ENCODE results near the gene CCR7. TPM values are rescaled to one million over a fixed set of nuclear protein-coding genes. Genes with fewer than 3 reads are reported as not detected.

CCR7 gene
- total and polyA plus RNA-seq, 2 of the 13 experiments (the other 11 are each of a cell fraction or from before 2014, with no cell fraction given) = 0.04 to 0.53 TPM

GRCh38 chr17:40548982-40549685, 16.1 kb downstream of the CCR7 start (continued):
- peak; percentile 82 for TF ChIP-seq DRAP1 (CRISPR knock-in tag; IDR thresholded peaks at IDR 0.05)
- TF ChIP-seq ZSCAN21 (CRISPR knock-in tag; IDR thresholded peaks at IDR 0.05; ENCODE audit: borderline replicate concordance) = peak; percentile 90
- TF ChIP-seq ZNF460 (CRISPR knock-in tag; IDR thresholded peaks at IDR 0.05; ENCODE audit: borderline replicate concordance) = no peak; the same call in 1 of the 2 replicates
- TF ChIP-seq MAZ (IDR thresholded peaks at IDR 0.05; ENCODE audit: borderline replicate concordance, low read depth, low read length) = no peak
- peak; percentile 45; the same call in 1 of the 2 replicates for TF ChIP-seq MAZ (CRISPR knock-in tag; IDR thresholded peaks at IDR 0.05; ENCODE audit: low read depth)
- no peak for TF ChIP-seq ZNF256 (CRISPR knock-in tag; conservative IDR thresholded peaks at IDR 0.05)
- TF ChIP-seq HNRNPLL (IDR thresholded peaks at IDR 0.05; ENCODE audit: low read depth, low read length, poor library complexity, severe bottlenecking) = no peak
- TF ChIP-seq ZXDC (CRISPR knock-in tag; IDR thresholded peaks at IDR 0.05) = 0 out of 2 replicates have a peak, but pooled peaks have one; percentile 37
- TF ChIP-seq RELA (CRISPR knock-in tag; IDR thresholded peaks at IDR 0.05) = no peak
- TF ChIP-seq HES4 (CRISPR knock-in tag; IDR thresholded peaks at IDR 0.05; ENCODE audit: borderline replicate concordance) = no peak; the same call in 1 of the 2 replicates
- TF ChIP-seq NCOA2 (CRISPR knock-in tag; IDR thresholded peaks at IDR 0.05) = peak; percentile 95
- TF ChIP-seq FOXA3 (CRISPR knock-in tag; IDR thresholded peaks at IDR 0.05) = peak; percentile 98
- no peak for TF ChIP-seq GLMP (CRISPR knock-in tag; IDR thresholded peaks at IDR 0.05; ENCODE audit: borderline replicate concordance)
- peak; percentile 94 for TF ChIP-seq ZNF792 (CRISPR knock-in tag; IDR thresholded peaks at IDR 0.05)
- TF ChIP-seq EEA1 (CRISPR knock-in tag; IDR thresholded peaks at IDR 0.05; ENCODE audit: borderline replicate concordance) = no peak
- TF ChIP-seq ZNF768 (CRISPR knock-in tag; IDR thresholded peaks at IDR 0.05) = no peak; the same call in 1 of the 2 replicates
- TF ChIP-seq LRRFIP1 (CRISPR knock-in tag; conservative IDR thresholded peaks at IDR 0.05) = no peak; the same call in 1 of the 2 replicates
- TF ChIP-seq ZBTB4 (CRISPR knock-in tag; IDR thresholded peaks at IDR 0.05; ENCODE audit: borderline replicate concordance) = 0 out of 2 replicates have a peak, but pooled peaks have one; percentile 76
- TF ChIP-seq PAF1 (CRISPR knock-in tag; IDR thresholded peaks at IDR 0.05) = no peak
